Fibroblast of the aortic adventitia (primary cell): Measurements from ENCODE around the gene ZNF22. TPM values are rescaled to one million over a fixed set of nuclear protein-coding genes. Genes with fewer than 3 reads are reported as not detected.
"Not testable (repeated sequence)": the region's sequence is repeated elsewhere in the genome, so short reads cannot be mapped to it uniquely, and the experiment has no call there.

Experiments
- DNase-seq: peaks from one replicate; pipeline ENCODE4 v3.0.0-alpha.2; 2010; ENCODE audit warnings: low read depth
- H3K4me3 ChIP-seq: 2 replicates; pipeline ENCODE4 v1.5.1; 2011; ENCODE audit warnings: low read depth, mild to moderate bottlenecking, control low read depth, low read length, moderate library complexity
- CTCF ChIP-seq: IDR thresholded peaks from 2 replicates; pipeline ENCODE4 v1.5.1; 2011; ENCODE audit warnings: mild to moderate bottlenecking, low read length, control low read depth, inconsistent platforms; ENCODE audit not compliant: insufficient read depth
- total RNA-seq: library from RNA; depleted of rRNA; stranded (reverse); fragments of >200 nt; gene quantifications from 2 replicates; pipeline ENCODE4 v1.2.3, GENCODE V29; 2012; ENCODE audit warnings: low replicate concordance

ZNF22 gene
- total RNA-seq, 1 donor: 16.6 TPM

GRCh38 chr10:45005284-45005683 lies 4.6 kb downstream of the ZNF22 start:
- no peak for TF ChIP-seq CTCF
- H3K4me3 ChIP-seq: no peak overlapping the region
- DNase-seq: no peak

DNA sequence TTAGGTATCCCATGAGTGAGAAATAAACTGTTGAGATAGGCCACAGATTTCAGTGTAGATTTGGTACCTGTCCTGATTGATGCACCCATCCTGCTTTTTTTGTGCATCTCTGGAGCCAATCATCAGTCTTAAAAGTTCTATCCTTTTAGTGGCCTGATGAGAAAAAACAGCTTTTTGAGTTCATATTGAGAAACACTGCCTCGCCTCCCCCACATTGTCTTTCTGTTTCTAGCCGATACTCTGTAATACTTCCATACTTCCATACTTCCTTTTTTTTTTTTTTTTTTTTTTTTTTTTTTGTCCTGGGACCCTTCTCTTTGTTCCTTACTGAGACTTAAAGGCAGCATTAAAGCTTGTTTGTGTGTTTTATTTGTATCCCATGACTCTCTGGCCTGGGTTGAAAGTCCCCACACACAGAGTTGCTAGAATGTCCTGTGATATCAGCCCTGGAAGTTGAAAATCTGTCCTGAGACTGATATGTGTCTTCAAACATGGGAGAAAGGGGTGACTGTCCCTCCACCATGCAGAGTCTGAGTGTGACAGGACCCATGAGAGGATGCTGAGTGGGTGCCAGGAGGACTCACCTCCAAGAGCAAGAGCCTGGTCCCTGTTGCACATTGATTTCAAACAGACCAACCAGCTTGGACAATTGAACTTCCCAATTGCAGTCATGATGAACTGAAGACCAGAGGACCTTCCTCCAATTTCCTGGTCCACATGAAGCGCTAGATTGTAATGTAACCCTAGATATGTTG lies 5.7 kb downstream of the ZNF22 start:
- no peak overlapping the region for H3K4me3 ChIP-seq
- DNase-seq: no peak
- TF ChIP-seq CTCF: no peak

- peak; percentile 94 for DNase-seq
- TF ChIP-seq CTCF: peak; percentile 69
- H3K4me3 ChIP-seq: no peak overlapping the region
Measured at GRCh38 chr10:45008524-45009161, 7.9 kb downstream of the ZNF22 start.

DNA sequence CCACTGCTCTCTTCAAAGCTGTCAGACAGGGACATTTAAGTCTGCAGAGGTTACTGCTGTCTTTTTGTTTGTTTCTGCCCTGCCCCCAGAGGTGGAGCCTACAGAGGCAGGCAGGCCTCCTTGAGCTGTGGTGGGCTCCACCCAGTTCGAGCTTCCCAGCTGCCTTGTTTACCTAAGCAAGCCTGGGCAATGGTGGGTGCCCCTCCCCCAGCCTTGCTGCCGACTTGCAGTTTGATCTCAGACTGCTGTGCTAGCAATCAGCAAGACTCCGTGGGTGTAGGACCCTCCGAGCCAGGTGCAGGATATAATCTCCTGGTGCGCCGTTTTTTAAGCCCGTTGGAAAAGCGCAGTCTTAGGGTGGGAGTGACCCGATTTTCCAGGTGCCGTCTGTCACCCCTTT lies 13.8 kb downstream of the ZNF22 start:
- DNase-seq: not testable (repeated sequence)

DNA sequence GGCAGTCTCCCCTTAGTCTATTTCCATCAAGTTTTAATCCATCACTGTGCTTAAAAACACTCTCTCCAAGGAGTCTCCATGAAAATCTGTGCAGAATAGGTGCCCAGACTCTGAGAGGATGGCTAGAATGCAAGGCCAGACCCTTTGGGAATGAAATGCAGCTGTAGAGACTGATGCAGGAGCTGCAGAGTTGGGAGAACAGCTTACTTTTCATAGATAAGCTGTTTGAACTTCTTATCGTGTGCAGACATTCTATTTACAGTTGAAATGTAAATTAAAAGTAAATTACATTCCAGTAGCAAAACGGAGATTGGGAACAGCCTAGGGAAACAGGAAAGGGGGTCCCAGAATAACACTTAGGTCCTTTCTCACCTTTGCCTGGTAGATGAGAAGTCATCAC lies 14.9 kb downstream of the ZNF22 start:
- H3K4me3 ChIP-seq: no peak overlapping the region
- no peak for DNase-seq
- no peak for TF ChIP-seq CTCF

More for the DNA sequence above, 13.8 kb downstream of the ZNF22 start:
- not testable (repeated sequence) for H3K4me3 ChIP-seq

GRCh38 chr10:45023426-45023825 lies 22.7 kb downstream of the ZNF22 start:
- H3K4me3 ChIP-seq: no peak overlapping the region
- TF ChIP-seq CTCF: no peak
- no peak for DNase-seq

- no peak overlapping the region for H3K4me3 ChIP-seq
- DNase-seq: no peak
- no peak for TF ChIP-seq CTCF
Measured at GRCh38 chr10:45034301-45034700, 33.6 kb downstream of the ZNF22 start.
